Epithelial cell of proximal tubule (primary cell): Measurements from ENCODE around the gene MYADML2. TPM values are rescaled to one million over a fixed set of nuclear protein-coding genes. Genes with fewer than 3 reads are reported as not detected.

Experiments
- DNase-seq: peaks from one replicate; pipeline ENCODE4 v3.0.0-alpha.2; 2011; ENCODE audit warnings: low read depth
- H3K4me3 ChIP-seq: 2 replicates; pipeline ENCODE4 v1.5.1; 2011; ENCODE audit warnings: low read depth, mild to moderate bottlenecking, low read length
- CTCF ChIP-seq: conservative IDR thresholded peaks from 2 replicates; pipeline ENCODE4 v1.5.1; 2012; ENCODE audit warnings: low read depth, mild to moderate bottlenecking, low read length
- total RNA-seq: library from RNA; depleted of rRNA; stranded (reverse); fragments of >200 nt; gene quantifications from 2 replicates; pipeline ENCODE4 v1.2.3, GENCODE V29; 2015

MYADML2 gene
- total RNA-seq, 1 donor from 2014 or later, result not detected

GRCh38 chr17:81917565-81918332, 29.3 kb downstream of the MYADML2 start, which contains the start of gene SIRT7:
Gene SIRT7, minus strand, starts transcription at chr17:81918176. Its CDS starts 45 bp downstream, at chr17:81918131.
- H3K4me3 ChIP-seq, result peak within 1 kb of the TSS; percentile 79
- DNase-seq, result no peak
- TF ChIP-seq CTCF, result no peak

GRCh38 chr17:81916234-81917001, 30.6 kb downstream of the MYADML2 start:
- no peak for TF ChIP-seq CTCF
- H3K4me3 ChIP-seq, result peak overlapping the region; percentile 79
- DNase-seq, result peak; percentile 61

GRCh38 chr17:81915331-81915730, 31.7 kb downstream of the MYADML2 start:
- no peak for DNase-seq
- H3K4me3 ChIP-seq, result no peak overlapping the region
- no peak for TF ChIP-seq CTCF

- no peak overlapping the region for H3K4me3 ChIP-seq
- no peak for DNase-seq
- no peak for TF ChIP-seq CTCF
These were observed 32.8 kb downstream of the MYADML2 start for GRCh38 chr17:81914103-81914850.

GRCh38 chr17:81913394-81914102, 33.5 kb downstream of the MYADML2 start:
- no peak for TF ChIP-seq CTCF
- DNase-seq, result no peak
- H3K4me3 ChIP-seq, result no peak overlapping the region
